Mucosa of descending colon (tissue), 3 donors: ENCODE data around the gene AGO4. TPM values are rescaled to one million over a fixed set of nuclear protein-coding genes. Genes with fewer than 3 reads are reported as not detected.
A peak's percentile ranks its signal among the peaks of the same experiment; 100 is the strongest.
"Not testable (repeated sequence)": the region's sequence is repeated elsewhere in the genome, so short reads cannot be mapped to it uniquely, and the experiment has no call there.

Experiments used
- ATAC-seq: fragments of 200-7000 bp; cut with Tn5 transposase; one replicate; pipeline ENCODE4 v1.9.1; 2020; ENCODE audit warnings: mild to moderate bottlenecking, moderate library complexity
- DNase-seq, 3 donors: peaks; one replicate each; pipeline ENCODE4 v3.0.0-alpha.2; 2020
- H3K36me3 ChIP-seq: fragments of 200-600 bp; one replicate; pipeline ENCODE4 v1.8.0; 2021; ENCODE audit warnings: low read depth, mild to moderate bottlenecking
- H3K4me1 ChIP-seq: fragments of 200-600 bp; one replicate; pipeline ENCODE4 v1.8.0; 2021; ENCODE audit warnings: low read depth, mild to moderate bottlenecking
- H3K4me3 ChIP-seq: fragments of 200-600 bp; one replicate; pipeline ENCODE4 v1.8.0; 2021; ENCODE audit warnings: mild to moderate bottlenecking
- H3K9me3 ChIP-seq: fragments of 200-600 bp; one replicate; pipeline ENCODE4 v1.8.0; 2021; ENCODE audit warnings: mild to moderate bottlenecking
- intact Hi-C, 2 donors: fragments of 100-400 bp; cut with DNase I in 1 of 2; cut with micrococcal nuclease in 1 of 2; formaldehyde crosslinking; loops; one replicate each; pipeline versions ENCODE4 v1.11.0 to v1.11.1; 2022; cut with DNase I, micrococcal nuclease
- total RNA-seq, 3 donors: library from RNA; stranded (reverse); fragmentation: NEBNext Ultra II Directional in 2 of 3; extraction: Animal tissue kit (Norgen Biotek cat#: 25700) in 2 of 3; gene quantifications; one replicate each; pipeline versions ENCODE4 v1.2.1 to v1.2.4, GENCODE V29; 2021 to 2023
- TF ChIP-seq, protein P1 (sequence below): fragments of 200-600 bp; IDR thresholded peaks from one replicate; pipeline ENCODE4 v1.8.0; 2022; ENCODE audit warnings: antibody characterized with exemption, mild to moderate bottlenecking
- donor health status: DM: no; HTN: no; CAD: no; lungs with moderate emphysema.
- donor health status: DM: no; HTN: no; CAD: no.
- donor health status: DM: no; HTN: yes; CAD: no.

The AGO4 gene
- total RNA-seq, 3 donors from 2014 or later: 9.9 to 20.0 (median 18.2) TPM

DNA sequence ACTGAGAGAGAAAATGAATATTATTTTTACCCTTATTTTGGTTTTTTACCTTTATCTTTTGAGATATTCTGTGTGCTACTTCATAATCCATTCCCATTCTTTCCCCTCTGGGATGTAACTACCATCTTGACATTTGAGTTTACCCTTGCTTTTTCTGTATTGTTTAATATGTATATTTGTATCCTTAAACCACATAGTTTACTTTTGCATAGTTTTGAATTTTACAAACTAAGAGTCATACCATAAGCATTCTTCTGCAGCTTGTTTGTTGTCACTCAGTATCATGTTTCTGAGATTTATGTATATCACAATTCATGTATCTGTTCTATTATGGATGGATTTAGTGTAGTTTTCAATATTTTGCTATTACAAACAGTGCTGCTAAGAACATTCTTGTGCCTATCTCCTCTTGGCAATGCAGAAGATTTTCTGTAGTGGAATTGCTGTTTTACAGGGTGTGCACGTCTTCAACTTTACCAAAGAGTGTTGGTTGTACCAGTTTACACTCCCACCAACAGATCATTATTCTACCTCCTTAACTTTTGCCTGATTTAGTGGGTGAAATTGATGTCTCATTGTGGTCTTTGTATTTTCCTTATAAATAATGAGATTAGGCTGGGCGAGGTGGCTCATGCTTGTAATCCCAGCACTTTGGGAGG, 63.0 kb downstream of the AGO4 start:
- intact Hi-C loops: no loop called here
- H3K36me3 ChIP-seq: no peaks in the 10 kb centered on the region
- no peaks in the 10 kb centered on the region for H3K4me1 ChIP-seq
- no peak for DNase-seq
- TF ChIP-seq, protein P1, sequence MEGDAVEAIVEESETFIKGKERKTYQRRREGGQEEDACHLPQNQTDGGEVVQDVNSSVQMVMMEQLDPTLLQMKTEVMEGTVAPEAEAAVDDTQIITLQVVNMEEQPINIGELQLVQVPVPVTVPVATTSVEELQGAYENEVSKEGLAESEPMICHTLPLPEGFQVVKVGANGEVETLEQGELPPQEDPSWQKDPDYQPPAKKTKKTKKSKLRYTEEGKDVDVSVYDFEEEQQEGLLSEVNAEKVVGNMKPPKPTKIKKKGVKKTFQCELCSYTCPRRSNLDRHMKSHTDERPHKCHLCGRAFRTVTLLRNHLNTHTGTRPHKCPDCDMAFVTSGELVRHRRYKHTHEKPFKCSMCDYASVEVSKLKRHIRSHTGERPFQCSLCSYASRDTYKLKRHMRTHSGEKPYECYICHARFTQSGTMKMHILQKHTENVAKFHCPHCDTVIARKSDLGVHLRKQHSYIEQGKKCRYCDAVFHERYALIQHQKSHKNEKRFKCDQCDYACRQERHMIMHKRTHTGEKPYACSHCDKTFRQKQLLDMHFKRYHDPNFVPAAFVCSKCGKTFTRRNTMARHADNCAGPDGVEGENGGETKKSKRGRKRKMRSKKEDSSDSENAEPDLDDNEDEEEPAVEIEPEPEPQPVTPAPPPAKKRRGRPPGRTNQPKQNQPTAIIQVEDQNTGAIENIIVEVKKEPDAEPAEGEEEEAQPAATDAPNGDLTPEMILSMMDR: no peak
- H3K4me3 ChIP-seq: no peak overlapping the region
- ATAC-seq: no peak
- no peaks in the 10 kb centered on the region for H3K9me3 ChIP-seq

DNA sequence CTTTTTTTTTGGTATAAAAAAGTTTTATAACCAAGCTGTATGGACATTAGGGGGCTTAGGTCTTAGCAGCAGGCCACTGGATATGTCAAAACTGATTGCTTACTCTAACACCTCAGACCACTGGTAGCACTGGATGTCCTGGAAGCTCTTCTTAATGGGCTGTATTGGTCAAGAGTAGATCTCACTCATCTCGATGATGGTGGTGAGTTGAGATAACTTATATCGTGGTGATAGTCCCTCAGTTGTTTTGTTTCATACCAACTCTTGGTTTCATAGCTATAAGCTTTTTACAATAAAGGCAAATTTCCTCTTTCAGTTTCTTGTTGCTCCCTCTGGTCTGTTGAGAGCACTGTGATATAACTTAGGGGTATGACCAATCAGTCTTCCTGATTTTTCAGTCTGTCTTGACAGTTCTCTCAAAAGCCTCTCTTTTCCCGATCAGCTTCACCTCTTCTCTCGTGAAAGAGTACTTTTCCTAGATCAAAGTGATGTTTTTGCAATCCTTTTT, 65.5 kb downstream of the AGO4 start:
- no peak for ATAC-seq
- Histone ChIP-seq H3K9me3 (no peaks in the 10 kb centered on the region), H3K36me3 (no peaks in the 10 kb centered on the region), H3K4me1 (no peaks in the 10 kb centered on the region), H3K4me3 (no peak overlapping the region)
- TF ChIP-seq, protein P1: no peak
- intact Hi-C loops: no loop called here
- DNase-seq: no peak

DNA sequence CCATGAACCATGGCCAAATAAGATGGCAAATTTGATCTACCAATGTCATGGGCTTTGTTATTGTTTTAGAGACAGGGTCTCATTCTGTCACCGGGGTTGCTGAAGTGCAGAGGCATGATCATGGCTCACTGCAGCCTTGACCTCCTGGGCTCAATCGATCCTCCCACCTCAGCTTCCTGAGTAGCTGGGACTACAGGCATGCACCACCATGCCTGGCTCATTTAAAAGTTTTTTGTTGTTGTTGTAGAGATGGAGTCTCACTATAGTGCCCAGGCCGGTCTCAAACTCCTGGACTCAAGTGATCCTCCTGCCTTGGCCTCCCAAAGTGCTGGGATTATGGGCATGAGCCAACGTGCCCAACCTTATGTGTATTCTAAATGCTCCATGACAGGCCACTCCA, 66.3 kb downstream of the AGO4 start:
- not testable (repeated sequence) for H3K4me1 ChIP-seq

DNA sequence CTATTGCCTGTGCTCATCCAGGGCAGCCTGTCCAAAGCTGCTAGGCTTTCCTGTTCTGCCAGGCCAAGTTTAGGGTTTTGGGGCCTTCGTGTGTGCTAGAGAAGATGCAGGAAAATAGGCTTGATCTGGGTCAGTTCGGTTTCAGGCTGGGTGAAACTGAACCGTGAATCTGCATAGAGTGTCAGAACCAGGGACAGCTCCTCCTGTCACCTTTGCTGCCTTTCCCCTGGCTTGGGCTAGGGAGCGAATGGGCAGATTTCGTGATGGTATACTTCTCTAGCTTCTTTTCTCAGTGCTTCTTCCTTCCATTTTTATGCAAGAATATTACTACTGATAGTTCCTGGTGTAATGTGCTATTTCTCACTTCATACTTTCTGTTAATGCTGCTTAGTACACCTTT, 69.2 kb downstream of the AGO4 start:
- DNase-seq (peak in 1 of 3 donors; percentile 21), ATAC-seq (no peak)
- Histone ChIP-seq H3K4me1 (no peaks in the 10 kb centered on the region), H3K9me3 (no peaks in the 10 kb centered on the region), H3K36me3 (no peaks in the 10 kb centered on the region), H3K4me3 (no peak overlapping the region)
- intact Hi-C loops: no loop called here
- TF ChIP-seq, protein P1: no peak

More for the DNA sequence above, 66.3 kb downstream of the AGO4 start:
- ATAC-seq, DNase-seq, H3K9me3 ChIP-seq, intact Hi-C loops, H3K36me3 ChIP-seq, H3K4me3 ChIP-seq: not testable (repeated sequence)

DNA sequence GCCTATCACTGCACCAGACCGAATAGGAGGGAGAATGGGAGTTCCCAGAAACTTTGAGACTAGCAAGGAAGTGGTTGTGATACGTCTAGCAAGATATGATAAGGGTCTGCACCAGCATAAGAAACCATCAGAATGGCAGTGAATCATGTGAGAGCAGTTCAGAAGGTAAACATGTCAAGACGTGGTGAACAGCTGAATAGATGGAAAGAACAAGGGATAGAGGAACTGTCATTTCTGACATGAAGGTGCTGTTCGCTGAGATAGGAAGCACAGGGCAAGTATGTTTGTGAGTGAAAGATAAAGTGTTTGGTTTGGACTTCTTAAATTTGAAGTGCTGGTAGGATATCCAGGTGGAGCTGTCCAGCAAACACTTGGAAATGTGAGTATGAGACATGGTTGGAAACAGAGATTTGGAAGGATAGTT, 74.0 kb downstream of the AGO4 start:
- Histone ChIP-seq H3K4me3 (no peak overlapping the region), H3K36me3 (no peaks in the 10 kb centered on the region), H3K9me3 (no peaks in the 10 kb centered on the region), H3K4me1 (peaks cover 22% of the 10 kb centered on the region)
- DNase-seq (no peak), ATAC-seq (no peak)
- TF ChIP-seq, protein P1: no peak
- intact Hi-C loops: no loop called here

DNA sequence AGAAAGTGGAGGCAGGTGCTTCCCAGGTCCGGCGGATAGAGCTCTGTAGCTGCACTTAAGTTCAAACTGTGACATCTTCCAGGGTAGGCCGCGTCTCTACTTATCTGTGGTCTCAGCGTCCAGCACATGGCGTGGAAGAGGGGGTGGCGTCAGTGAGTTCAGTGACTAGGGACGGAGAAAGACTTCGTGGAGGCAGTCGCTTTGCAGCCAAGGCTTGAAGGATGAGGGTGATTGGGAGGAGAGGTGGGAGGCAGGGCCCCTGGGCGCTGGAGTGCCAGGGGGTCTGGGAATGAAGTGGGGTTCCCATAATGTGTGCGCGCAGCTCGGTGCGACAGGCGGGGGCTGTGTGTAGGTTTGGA, 74.7 kb downstream of the AGO4 start:
- Histone ChIP-seq H3K9me3 (no peaks in the 10 kb centered on the region), H3K4me1 (peaks cover 29% of the 10 kb centered on the region), H3K36me3 (no peaks in the 10 kb centered on the region), H3K4me3 (no peak overlapping the region)
- DNase-seq: no peak
- ATAC-seq: no peak
- TF ChIP-seq, protein P1: no peak
- intact Hi-C loops: no loop called here
